Smooth muscle cell (in vitro differentiated cells): ENCODE measurements around the gene KIAA1614. TPM values are rescaled to one million over a fixed set of nuclear protein-coding genes. Genes with fewer than 3 reads are reported as not detected.

Experiments used
- DNase-seq: peaks from one replicate; lab custom pipeline; 2025; ENCODE audit not compliant: unreplicated experiment; lab: John Stamatoyannopoulos, UW
- H2AFZ ChIP-seq: fragments of 200-600 bp; sonication (generic); 2 replicates; pipeline ENCODE4 v1.6.0; 2016; ENCODE audit warnings: antibody characterized with exemption, low read depth, mild to moderate bottlenecking
- H3F3A ChIP-seq: fragments of 200-600 bp; sonication (generic); 2 replicates; pipeline ENCODE4 v1.6.0; 2017; ENCODE audit warnings: antibody characterized with exemption, low read depth
- H3K27ac ChIP-seq: fragments of 200-600 bp; sonication (generic); 2 replicates; pipeline ENCODE4 v1.5.1; 2016; ENCODE audit warnings: low read depth, mild to moderate bottlenecking
- H3K27me3 ChIP-seq: fragments of 200-600 bp; sonication (generic); 2 replicates; pipeline ENCODE4 v1.6.1; 2016; ENCODE audit warnings: low read depth, mild to moderate bottlenecking
- H3K36me3 ChIP-seq: fragments of 200-600 bp; sonication (generic); 2 replicates; pipeline ENCODE4 v1.5.1; 2016; ENCODE audit warnings: low read depth
- H3K4me1 ChIP-seq: fragments of 200-600 bp; sonication (generic); 2 replicates; pipeline ENCODE4 v1.5.1; 2016; ENCODE audit warnings: low read depth
- H3K4me2 ChIP-seq: fragments of 200-600 bp; sonication (generic); 2 replicates; pipeline ENCODE4 v1.6.0; 2016; ENCODE audit warnings: mild to moderate bottlenecking
- H3K4me3 ChIP-seq: fragments of 200-600 bp; sonication (generic); 2 replicates; pipeline ENCODE4 v1.5.1; 2016; ENCODE audit warnings: mild to moderate bottlenecking
- H3K79me2 ChIP-seq: fragments of 200-600 bp; sonication (generic); 2 replicates; pipeline ENCODE4 v1.6.0; 2016; ENCODE audit warnings: low read depth, mild to moderate bottlenecking
- H3K9ac ChIP-seq: fragments of 200-600 bp; sonication (generic); 2 replicates; pipeline ENCODE4 v1.6.0; 2016; ENCODE audit warnings: low read depth
- H3K9me3 ChIP-seq: fragments of 200-600 bp; sonication (generic); replicated peaks from 2 replicates; pipeline ENCODE4 v1.5.1; 2016; ENCODE audit warnings: low read depth
- H4K20me1 ChIP-seq: fragments of 200-600 bp; sonication (generic); 2 replicates; pipeline ENCODE4 v1.6.0; 2016; ENCODE audit warnings: low read depth
- WGBS: methylation state at CpG from one replicate; pipeline ENCODE4 v1.1.7; 2016; ENCODE audit warnings: low lambda C conversion rate; 5-methylcytosine and 5-hydroxymethylcytosine counted together
- polyA plus RNA-seq: library from polyadenylated mRNA; unstranded; fragments of >200 nt; fragmentation: Nextera tagmentation; extraction: Ambion mirVana; gene quantifications from 2 replicates; pipeline ENCODE4 v1.2.1, GENCODE V29; 2016
- total RNA-seq: library from RNA; depleted of rRNA; stranded (reverse); fragments of >200 nt; gene quantifications from 2 replicates; pipeline ENCODE4 v1.2.3, GENCODE V29; 2014
- TF ChIP-seq, protein P1 (sequence below): fragments of 200-600 bp; sonication (generic); IDR thresholded peaks from 2 replicates; pipeline ENCODE4 v1.5.1; 2017; ENCODE audit warnings: borderline replicate concordance, mild to moderate bottlenecking, antibody characterized with exemption; ENCODE audit not compliant: insufficient read depth, poor library complexity, severe bottlenecking

KIAA1614 gene
- total and polyA plus RNA-seq, 2 experiments from 2014 or later: 2.9 to 3.2 TPM

- Histone ChIP-seq H3K36me3 (peaks cover 8% of the 10 kb centered on the region), H3K4me1 (peaks cover 10% of the 10 kb centered on the region), H3K9me3 (no peaks in the 10 kb centered on the region), H3K27me3 (no peaks in the 10 kb centered on the region), H3K4me2 (no peak overlapping the region), H3K79me2 (no peaks in the 10 kb centered on the region), H3K9ac (no peak overlapping the region), H3K27ac (no peak overlapping the region), H3K4me3 (no peak overlapping the region), H3F3A (peaks cover 6% of the 10 kb centered on the region), H4K20me1 (peaks cover 39% of the 10 kb centered on the region), H2AFZ (no peak overlapping the region)
- TF ChIP-seq, protein P1, sequence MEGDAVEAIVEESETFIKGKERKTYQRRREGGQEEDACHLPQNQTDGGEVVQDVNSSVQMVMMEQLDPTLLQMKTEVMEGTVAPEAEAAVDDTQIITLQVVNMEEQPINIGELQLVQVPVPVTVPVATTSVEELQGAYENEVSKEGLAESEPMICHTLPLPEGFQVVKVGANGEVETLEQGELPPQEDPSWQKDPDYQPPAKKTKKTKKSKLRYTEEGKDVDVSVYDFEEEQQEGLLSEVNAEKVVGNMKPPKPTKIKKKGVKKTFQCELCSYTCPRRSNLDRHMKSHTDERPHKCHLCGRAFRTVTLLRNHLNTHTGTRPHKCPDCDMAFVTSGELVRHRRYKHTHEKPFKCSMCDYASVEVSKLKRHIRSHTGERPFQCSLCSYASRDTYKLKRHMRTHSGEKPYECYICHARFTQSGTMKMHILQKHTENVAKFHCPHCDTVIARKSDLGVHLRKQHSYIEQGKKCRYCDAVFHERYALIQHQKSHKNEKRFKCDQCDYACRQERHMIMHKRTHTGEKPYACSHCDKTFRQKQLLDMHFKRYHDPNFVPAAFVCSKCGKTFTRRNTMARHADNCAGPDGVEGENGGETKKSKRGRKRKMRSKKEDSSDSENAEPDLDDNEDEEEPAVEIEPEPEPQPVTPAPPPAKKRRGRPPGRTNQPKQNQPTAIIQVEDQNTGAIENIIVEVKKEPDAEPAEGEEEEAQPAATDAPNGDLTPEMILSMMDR: no peak
- WGBS: 96% methylated on average over 12 of the region's 12 CpGs
- no peak for DNase-seq
Observed at GRCh38 chr1:180976191-180976590, 63.5 kb downstream of the KIAA1614 start.

DNA sequence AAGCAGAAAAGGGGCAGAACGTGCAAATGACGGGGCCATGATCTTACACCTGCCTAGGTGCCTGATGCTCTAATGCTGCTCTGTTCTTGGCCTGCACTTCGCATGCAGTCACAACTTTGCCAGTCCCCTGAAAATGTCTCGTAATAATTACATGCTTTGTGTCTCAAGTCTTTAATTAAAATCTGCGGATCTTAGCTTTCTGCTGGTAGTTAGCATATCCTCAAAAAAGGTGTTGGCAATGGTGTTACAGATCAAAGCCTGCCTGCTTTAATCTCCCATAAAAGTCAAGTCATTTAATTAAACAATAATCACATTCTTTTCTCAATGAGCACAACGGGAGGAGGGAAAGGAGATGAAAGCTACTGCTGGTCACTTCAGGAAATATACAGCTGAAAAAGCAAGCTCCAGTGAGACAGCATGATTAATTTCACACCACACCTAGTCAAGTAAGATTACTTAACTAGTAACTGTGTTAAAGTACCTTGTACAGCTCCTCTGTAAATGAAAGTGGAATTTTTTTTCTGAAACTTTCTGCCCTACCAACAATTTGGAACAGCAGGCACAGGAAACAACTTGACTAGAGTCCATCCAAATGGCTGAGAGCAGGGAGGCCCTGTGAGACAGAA lies 64.1 kb downstream of the KIAA1614 start:
- Histone ChIP-seq H4K20me1 (peaks cover 39% of the 10 kb centered on the region), H3K36me3 (peaks cover 8% of the 10 kb centered on the region), H3K27ac (no peak overlapping the region), H3K79me2 (no peaks in the 10 kb centered on the region), H3F3A (peaks cover 6% of the 10 kb centered on the region), H3K9ac (no peak overlapping the region), H3K4me3 (no peak overlapping the region), H3K4me1 (peaks cover 16% of the 10 kb centered on the region), H3K27me3 (no peaks in the 10 kb centered on the region), H3K9me3 (no peaks in the 10 kb centered on the region), H2AFZ (no peak overlapping the region), H3K4me2 (no peak overlapping the region)
- WGBS: 91% methylated on average over 6 of the region's 6 CpGs
- no peak for DNase-seq
- TF ChIP-seq, protein P1: no peak

DNA sequence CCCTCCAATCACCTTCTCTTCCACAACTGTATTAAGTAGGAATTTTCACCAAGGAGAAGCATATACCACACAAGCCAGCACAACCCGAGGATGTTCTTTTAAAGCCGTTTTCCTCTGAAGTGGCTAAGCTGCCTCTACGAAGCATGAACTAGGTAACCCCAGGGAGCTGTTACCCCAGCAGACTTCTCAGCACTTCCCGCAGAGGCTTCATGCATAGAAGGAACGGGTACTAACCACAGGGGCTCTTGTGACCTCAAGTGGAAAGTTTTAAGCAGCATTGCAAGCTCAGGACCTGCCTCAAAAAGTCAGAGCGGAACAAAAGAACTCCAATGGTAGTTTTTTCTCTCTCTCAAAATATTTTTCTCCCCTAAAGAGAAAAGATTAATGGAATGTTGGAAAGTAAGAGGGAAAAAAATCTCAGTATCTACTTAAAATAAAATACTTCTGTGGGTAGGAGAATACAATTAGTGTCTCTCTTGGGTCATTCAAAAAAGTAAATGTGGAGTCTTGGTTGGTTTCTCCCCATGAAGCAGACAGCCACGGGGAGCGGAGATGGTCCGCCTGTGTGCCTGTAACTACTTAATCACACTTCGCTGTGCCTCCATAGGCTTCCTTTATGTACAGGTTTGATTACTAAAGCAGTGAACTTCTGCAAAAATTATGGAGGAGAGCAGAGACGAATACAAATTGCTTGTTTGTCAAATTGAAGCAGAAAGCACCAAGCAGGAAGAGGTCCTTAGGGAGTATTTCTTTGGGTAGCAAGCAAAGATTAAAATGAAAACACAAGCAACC lies 69.1 kb downstream of the KIAA1614 start:
- Histone ChIP-seq H3K27ac (no peak overlapping the region), H3K9ac (no peak overlapping the region), H2AFZ (no peak overlapping the region), H3K4me2 (no peak overlapping the region), H3F3A (peaks cover 6% of the 10 kb centered on the region), H4K20me1 (peaks cover 14% of the 10 kb centered on the region), H3K79me2 (no peaks in the 10 kb centered on the region), H3K36me3 (peaks cover 4% of the 10 kb centered on the region), H3K9me3 (no peaks in the 10 kb centered on the region), H3K4me1 (peaks cover 13% of the 10 kb centered on the region), H3K4me3 (no peak overlapping the region), H3K27me3 (no peaks in the 10 kb centered on the region)
- TF ChIP-seq, protein P1: no peak
- DNase-seq: no peak
- 79% methylated on average over 11 of the region's 11 CpGs for WGBS
